Neural crest cell (in vitro differentiated cells): ENCODE data around the gene SLC9A2. TPM values are rescaled to one million over a fixed set of nuclear protein-coding genes. Genes with fewer than 3 reads are reported as not detected.

Experiments
- DNase-seq: peaks from one replicate; pipeline ENCODE4 v3.0.0; 2021; ENCODE audit warnings: low read depth, mixed read lengths, low spot score
- H3K27ac Mint-ChIP-seq: one replicate; pipeline ENCODE4 v1.8.0; 2021; ENCODE audit warnings: mild to moderate bottlenecking, mixed read lengths; ENCODE audit not compliant: unreplicated experiment
- H3K27me3 Mint-ChIP-seq: 2 replicates; pipeline ENCODE4 v1.8.0; 2021; ENCODE audit warnings: low read depth, mild to moderate bottlenecking, mixed read lengths
- H3K36me3 Mint-ChIP-seq: 2 replicates; pipeline ENCODE4 v1.8.0; 2021; ENCODE audit warnings: low read depth, mild to moderate bottlenecking, mixed read lengths
- H3K4me1 Mint-ChIP-seq: 2 replicates; pipeline ENCODE4 v1.8.0; 2021; ENCODE audit warnings: mixed read lengths
- H3K4me3 Mint-ChIP-seq: one replicate; pipeline ENCODE4 v1.8.0; 2021; ENCODE audit warnings: mild to moderate bottlenecking, mixed read lengths
- H3K9me3 Mint-ChIP-seq: 2 replicates; pipeline ENCODE4 v1.8.0; 2021; ENCODE audit warnings: mixed read lengths
- total RNA-seq: library from RNA; stranded (reverse); gene quantifications from 2 replicates; pipeline ENCODE4 v1.2.1, GENCODE V29; 2021
- TF ChIP-seq, protein P1 (sequence below): fragments of 200-600 bp; sonication (generic); conservative IDR thresholded peaks from 2 replicates; pipeline ENCODE4 v1.5.0; 2021; ENCODE audit warnings: antibody characterized with exemption, mild to moderate bottlenecking

The SLC9A2 gene
- total RNA-seq, 1 donor from 2014 or later: 0.09 TPM

- TF ChIP-seq, protein P1, sequence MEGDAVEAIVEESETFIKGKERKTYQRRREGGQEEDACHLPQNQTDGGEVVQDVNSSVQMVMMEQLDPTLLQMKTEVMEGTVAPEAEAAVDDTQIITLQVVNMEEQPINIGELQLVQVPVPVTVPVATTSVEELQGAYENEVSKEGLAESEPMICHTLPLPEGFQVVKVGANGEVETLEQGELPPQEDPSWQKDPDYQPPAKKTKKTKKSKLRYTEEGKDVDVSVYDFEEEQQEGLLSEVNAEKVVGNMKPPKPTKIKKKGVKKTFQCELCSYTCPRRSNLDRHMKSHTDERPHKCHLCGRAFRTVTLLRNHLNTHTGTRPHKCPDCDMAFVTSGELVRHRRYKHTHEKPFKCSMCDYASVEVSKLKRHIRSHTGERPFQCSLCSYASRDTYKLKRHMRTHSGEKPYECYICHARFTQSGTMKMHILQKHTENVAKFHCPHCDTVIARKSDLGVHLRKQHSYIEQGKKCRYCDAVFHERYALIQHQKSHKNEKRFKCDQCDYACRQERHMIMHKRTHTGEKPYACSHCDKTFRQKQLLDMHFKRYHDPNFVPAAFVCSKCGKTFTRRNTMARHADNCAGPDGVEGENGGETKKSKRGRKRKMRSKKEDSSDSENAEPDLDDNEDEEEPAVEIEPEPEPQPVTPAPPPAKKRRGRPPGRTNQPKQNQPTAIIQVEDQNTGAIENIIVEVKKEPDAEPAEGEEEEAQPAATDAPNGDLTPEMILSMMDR: no peak
- DNase-seq: no peak
- no peaks in the 10 kb centered on the region for H3K4me1 Mint-ChIP-seq
- no peak overlapping the region for H3K27ac Mint-ChIP-seq
- H3K9me3 Mint-ChIP-seq: peaks cover 1% of the 10 kb centered on the region
- H3K4me3 Mint-ChIP-seq: no peak overlapping the region
- peaks cover 1% of the 10 kb centered on the region for H3K36me3 Mint-ChIP-seq
- H3K27me3 Mint-ChIP-seq: no peaks in the 10 kb centered on the region
Observed at GRCh38 chr2:102749938-102750337, 130.6 kb downstream of the SLC9A2 start.

GRCh38 chr2:102753563-102754159 lies 134.3 kb downstream of the SLC9A2 start:
- Mint-ChIP-seq H3K27me3 (no peaks in the 10 kb centered on the region), H3K27ac (no peak overlapping the region), H3K9me3 (no peaks in the 10 kb centered on the region), H3K4me3 (no peak overlapping the region), H3K4me1 (no peaks in the 10 kb centered on the region), H3K36me3 (peaks cover 4% of the 10 kb centered on the region)
- TF ChIP-seq, protein P1: peak; percentile 87
- peak; percentile 21 for DNase-seq

DNA sequence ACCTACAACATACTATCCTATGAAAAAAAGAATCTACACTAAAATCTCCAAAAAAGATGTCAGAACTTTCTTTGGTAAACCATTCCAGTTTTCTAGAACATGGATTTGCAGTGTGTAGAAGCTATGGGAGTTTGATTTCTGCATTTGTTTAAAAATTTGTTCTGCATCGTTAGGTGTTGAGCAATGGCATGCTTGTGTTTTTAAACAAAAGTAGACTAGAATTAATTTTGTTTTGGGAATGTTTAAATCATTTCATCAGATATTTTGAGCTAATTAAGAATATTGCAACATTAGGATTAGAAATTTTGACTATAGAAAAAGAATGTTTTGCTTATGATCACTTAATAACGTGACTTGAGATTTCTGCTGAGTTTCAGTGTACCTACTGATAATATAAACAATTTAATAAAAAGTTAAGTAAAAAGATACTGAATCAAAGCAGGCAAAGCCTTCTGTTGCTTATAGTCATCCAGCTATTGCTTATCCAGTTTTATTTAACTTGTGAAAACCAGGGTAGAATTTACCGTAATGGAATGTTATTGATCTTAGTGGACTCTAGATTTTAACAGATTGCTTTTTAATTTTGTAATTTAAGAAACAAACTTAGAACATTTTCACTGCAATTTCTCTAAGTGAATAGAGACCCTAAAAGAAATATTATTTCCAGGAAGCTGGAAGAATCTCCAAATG lies 135.2 kb downstream of the SLC9A2 start:
- no peaks in the 10 kb centered on the region for H3K27me3 Mint-ChIP-seq
- H3K4me3 Mint-ChIP-seq: no peak overlapping the region
- no peaks in the 10 kb centered on the region for H3K4me1 Mint-ChIP-seq
- H3K9me3 Mint-ChIP-seq: no peaks in the 10 kb centered on the region
- H3K36me3 Mint-ChIP-seq: peaks cover 4% of the 10 kb centered on the region
- H3K27ac Mint-ChIP-seq: no peak overlapping the region
- no peak for DNase-seq
- TF ChIP-seq, protein P1: no peak

- Mint-ChIP-seq H3K9me3 (no peaks in the 10 kb centered on the region), H3K27me3 (no peaks in the 10 kb centered on the region), H3K4me3 (no peak overlapping the region), H3K4me1 (no peaks in the 10 kb centered on the region), H3K27ac (no peak overlapping the region), H3K36me3 (peaks cover 4% of the 10 kb centered on the region)
- TF ChIP-seq, protein P1: no peak
- no peak for DNase-seq
Observed at GRCh38 chr2:102755284-102755683, 135.9 kb downstream of the SLC9A2 start.

GRCh38 chr2:102758439-102758838 lies 139.1 kb downstream of the SLC9A2 start:
- Mint-ChIP-seq H3K27ac (no peak overlapping the region), H3K27me3 (no peaks in the 10 kb centered on the region), H3K9me3 (no peaks in the 10 kb centered on the region), H3K4me3 (no peak overlapping the region), H3K36me3 (peaks cover 7% of the 10 kb centered on the region), H3K4me1 (no peaks in the 10 kb centered on the region)
- no peak for DNase-seq
- TF ChIP-seq, protein P1: no peak

Other genes starting within 250 kb of the SLC9A2 start
- not detected in 2 replicates for gene IL18RAP, start 196.4 kb upstream of the SLC9A2 start, total RNA-seq
- not detected in 2 replicates for gene SLC9A4, start 146.3 kb upstream of the SLC9A2 start, total RNA-seq
- 5.9 and 7.9 TPM in 2 replicates for gene TMEM182, start 142.5 kb downstream of the SLC9A2 start, total RNA-seq